Activated CD8-positive, alpha-beta T cell treated with anti-CD3 and anti-CD28 coated beads for 36 hours (primary cell): ENCODE data around the gene YBX2. TPM values are rescaled to one million over a fixed set of nuclear protein-coding genes. Genes with fewer than 3 reads are reported as not detected.

Experiments
- ATAC-seq: fragments of 200-7000 bp; cut with Tn5 transposase; one replicate; pipeline ENCODE4 v1.10.0; 2021; ENCODE audit warnings: mild to moderate bottlenecking, moderate library complexity
- CTCF ChIA-PET: fragments of 350-600 bp; sonication (Branson Sonifier 250); formaldehyde crosslinking; loops from one replicate; lab custom pipeline; 2021; ENCODE audit warnings: antibody characterized with exemption; lab: Charles Lee
- POLR2A ChIA-PET: fragments of 350-600 bp; sonication (Branson Sonifier 250); formaldehyde crosslinking; loops from one replicate; lab custom pipeline; 2021; ENCODE audit warnings: antibody characterized with exemption; lab: Charles Lee
- DNase-seq: peaks from one replicate; pipeline ENCODE4 v3.0.0-alpha.2; 2020
- H3K27ac Mint-ChIP-seq: one replicate; pipeline ENCODE4 v1.8.0; 2021; ENCODE audit warnings: mild to moderate bottlenecking, mixed read lengths
- H3K27me3 Mint-ChIP-seq: one replicate; pipeline ENCODE4 v1.8.0; 2021; ENCODE audit warnings: mixed read lengths
- H3K36me3 Mint-ChIP-seq: one replicate; pipeline ENCODE4 v1.8.0; 2021; ENCODE audit warnings: low read depth, mixed read lengths
- H3K4me1 Mint-ChIP-seq: one replicate; pipeline ENCODE4 v1.8.0; 2021; ENCODE audit warnings: low read depth, mixed read lengths
- H3K4me3 Mint-ChIP-seq: one replicate; pipeline ENCODE4 v1.8.0; 2021; ENCODE audit warnings: mild to moderate bottlenecking, moderate library complexity, mixed read lengths
- H3K9me3 Mint-ChIP-seq: one replicate; pipeline ENCODE4 v1.8.0; 2021; ENCODE audit warnings: mixed read lengths
- intact Hi-C: fragments of 100-400 bp; cut with micrococcal nuclease; formaldehyde crosslinking; loops from one replicate; pipeline ENCODE4 v1.10.0; 2022
- total RNA-seq, 2 experiments: library from RNA; stranded (reverse); gene quantifications; one replicate each; pipeline ENCODE4 v1.2.3, GENCODE V29; 2021
- TF ChIP-seq, protein P1 (sequence below): fragments of 200-600 bp; IDR thresholded peaks from one replicate; pipeline ENCODE4 v1.8.0; 2022; ENCODE audit warnings: antibody characterized with exemption, mild to moderate bottlenecking

The YBX2 gene
- total RNA-seq, 2 experiments from 2014 or later = 0.56 to 0.83 TPM

DNA sequence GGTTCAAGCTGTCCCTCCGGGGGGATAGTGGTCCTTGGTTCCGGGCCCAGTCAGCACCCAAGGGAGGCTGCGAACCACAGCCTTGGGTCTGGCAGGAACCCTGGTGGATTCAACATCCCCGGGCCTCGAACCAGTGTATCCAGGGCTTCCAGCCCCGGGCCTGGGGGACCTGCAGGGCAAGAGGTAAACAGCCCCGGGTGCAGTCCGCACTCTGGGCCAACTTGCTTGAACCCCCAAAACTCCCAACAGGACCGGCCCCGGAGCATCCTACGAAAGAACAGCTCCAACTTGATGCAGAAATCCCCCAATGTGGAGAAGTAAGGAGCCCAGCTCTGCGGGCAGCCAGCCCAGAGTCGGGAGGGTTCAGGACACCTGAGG, 36.2 kb upstream of the YBX2 start:
- CTCF ChIA-PET = interaction anchor here (1.1 to 3.0 kb wide), 2 partner anchors 20 to 106 kb away, joined by 3 to 9 read pairs; no protein-coding TSS in a partner anchor
- ATAC-seq (no peak), DNase-seq (no peak)
- Mint-ChIP-seq H3K36me3 (peaks cover 4% of the 10 kb centered on the region), H3K4me3 (peak overlapping the region; percentile 80), H3K4me1 (peaks cover 51% of the 10 kb centered on the region), H3K9me3 (no peaks in the 10 kb centered on the region), H3K27ac (peak overlapping the region; percentile 96), H3K27me3 (no peaks in the 10 kb centered on the region)
- TF ChIP-seq, protein P1, sequence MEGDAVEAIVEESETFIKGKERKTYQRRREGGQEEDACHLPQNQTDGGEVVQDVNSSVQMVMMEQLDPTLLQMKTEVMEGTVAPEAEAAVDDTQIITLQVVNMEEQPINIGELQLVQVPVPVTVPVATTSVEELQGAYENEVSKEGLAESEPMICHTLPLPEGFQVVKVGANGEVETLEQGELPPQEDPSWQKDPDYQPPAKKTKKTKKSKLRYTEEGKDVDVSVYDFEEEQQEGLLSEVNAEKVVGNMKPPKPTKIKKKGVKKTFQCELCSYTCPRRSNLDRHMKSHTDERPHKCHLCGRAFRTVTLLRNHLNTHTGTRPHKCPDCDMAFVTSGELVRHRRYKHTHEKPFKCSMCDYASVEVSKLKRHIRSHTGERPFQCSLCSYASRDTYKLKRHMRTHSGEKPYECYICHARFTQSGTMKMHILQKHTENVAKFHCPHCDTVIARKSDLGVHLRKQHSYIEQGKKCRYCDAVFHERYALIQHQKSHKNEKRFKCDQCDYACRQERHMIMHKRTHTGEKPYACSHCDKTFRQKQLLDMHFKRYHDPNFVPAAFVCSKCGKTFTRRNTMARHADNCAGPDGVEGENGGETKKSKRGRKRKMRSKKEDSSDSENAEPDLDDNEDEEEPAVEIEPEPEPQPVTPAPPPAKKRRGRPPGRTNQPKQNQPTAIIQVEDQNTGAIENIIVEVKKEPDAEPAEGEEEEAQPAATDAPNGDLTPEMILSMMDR = no peak
- intact Hi-C loops = no loop called here
- POLR2A ChIA-PET = interaction anchor here (1.1 to 10.5 kb wide), 9 partner anchors 11 to 250 kb away, joined by 3 to 150 read pairs (median 6); partner anchors contain the start of gene GPS2

DNA sequence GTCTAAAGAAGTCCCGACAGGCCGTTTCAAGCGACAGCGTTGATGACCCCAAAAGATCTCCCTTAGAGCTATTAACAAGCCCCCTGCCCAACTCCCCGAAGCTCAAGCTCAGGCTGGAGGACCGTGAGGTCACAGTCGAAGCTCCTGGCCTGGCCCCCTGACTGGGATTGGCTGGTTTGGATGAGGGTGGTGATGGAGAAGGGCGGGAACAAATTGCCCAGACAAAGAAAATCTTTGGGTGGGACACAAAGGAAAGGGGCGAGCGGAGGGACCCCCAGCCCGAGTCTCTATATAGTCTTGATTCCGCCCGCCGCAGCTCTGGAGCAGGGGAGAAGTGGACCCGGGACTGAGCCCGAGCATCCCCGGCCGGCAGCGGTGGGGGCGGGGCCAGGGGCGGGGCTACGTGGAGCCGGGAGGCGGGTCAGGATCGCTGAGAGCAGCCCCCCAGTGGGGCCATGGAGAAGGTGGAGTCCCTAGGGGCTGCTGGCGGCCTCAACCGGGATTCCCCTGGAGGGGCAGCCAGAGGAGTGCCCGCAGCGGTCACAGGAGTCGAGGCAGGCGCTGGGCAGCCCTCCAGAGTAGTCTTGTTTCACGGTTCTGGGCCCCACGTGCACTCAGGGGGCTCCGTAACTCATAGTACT, 35.7 kb upstream of the YBX2 start:
- ATAC-seq = peak; percentile 72
- Mint-ChIP-seq H3K27ac (peak overlapping the region; percentile 96), H3K4me3 (peak overlapping the region; percentile 80), H3K4me1 (peaks cover 48% of the 10 kb centered on the region), H3K27me3 (no peaks in the 10 kb centered on the region), H3K36me3 (peaks cover 4% of the 10 kb centered on the region), H3K9me3 (no peaks in the 10 kb centered on the region)
- intact Hi-C loops = no loop called here
- POLR2A ChIA-PET = interaction anchor here (0.9 to 10.5 kb wide), 16 partner anchors 8 to 356 kb away, joined by 3 to 150 read pairs (median 6); partner anchors contain the start of genes GPS2, TMEM256, TP53 and ZBTB4
- TF ChIP-seq, protein P1 = no peak
- peak; percentile 89 for DNase-seq
- CTCF ChIA-PET = interaction anchor here (0.6 to 3.0 kb wide), 13 partner anchors 12 to 356 kb away, joined by 3 to 20 read pairs (median 5); partner anchors contain the start of genes TMEM102 and TMEM95

DNA sequence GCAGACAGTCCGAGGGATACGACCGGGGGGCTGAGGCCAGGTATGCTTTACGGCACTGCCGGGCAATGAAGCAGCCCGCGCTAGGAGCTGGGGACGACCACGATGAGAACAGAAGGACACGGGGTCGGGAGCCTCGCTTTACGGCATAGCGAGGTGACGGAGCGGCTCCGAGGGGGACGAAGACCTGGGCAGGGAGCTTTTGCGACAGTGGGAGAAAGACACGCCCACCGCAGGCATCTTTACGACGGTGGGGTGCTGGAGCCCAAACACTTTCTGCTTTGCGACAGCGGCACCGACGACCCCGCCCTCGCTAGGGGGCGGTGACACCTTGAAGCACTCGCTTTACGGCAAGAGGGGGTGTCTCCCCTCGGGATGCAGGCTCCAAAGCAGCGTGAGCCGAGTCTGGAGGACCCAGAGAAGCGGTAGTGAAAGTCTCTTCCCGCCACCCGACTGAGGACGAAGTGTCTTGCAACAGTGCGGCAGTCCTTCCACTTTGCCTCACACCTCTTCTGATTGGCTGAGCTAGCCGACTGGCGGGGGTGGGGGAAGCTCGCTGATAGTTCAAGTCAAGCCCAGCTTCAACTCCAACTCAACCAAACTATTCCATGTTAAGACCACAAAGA, 35.0 kb upstream of the YBX2 start:
- Mint-ChIP-seq H3K4me1 (peaks cover 43% of the 10 kb centered on the region), H3K36me3 (peaks cover 6% of the 10 kb centered on the region), H3K27ac (peak overlapping the region; percentile 96), H3K9me3 (no peaks in the 10 kb centered on the region), H3K4me3 (peak overlapping the region; percentile 80), H3K27me3 (no peaks in the 10 kb centered on the region)
- DNase-seq (peak; percentile 99), ATAC-seq (peak; percentile 70)
- intact Hi-C loops = no loop called here
- ChIA-PET POLR2A (interaction anchor here (0.9 to 10.5 kb wide), 15 partner anchors 9 to 357 kb away, joined by 3 to 150 read pairs (median 6); partner anchors contain the start of genes GPS2, TMEM256, TP53 and ZBTB4), CTCF (interaction anchor here (0.6 to 3.0 kb wide), 14 partner anchors 12 to 357 kb away, joined by 3 to 20 read pairs (median 4); partner anchors contain the start of genes TMEM102 and TMEM95)
- TF ChIP-seq, protein P1 = no peak

DNA sequence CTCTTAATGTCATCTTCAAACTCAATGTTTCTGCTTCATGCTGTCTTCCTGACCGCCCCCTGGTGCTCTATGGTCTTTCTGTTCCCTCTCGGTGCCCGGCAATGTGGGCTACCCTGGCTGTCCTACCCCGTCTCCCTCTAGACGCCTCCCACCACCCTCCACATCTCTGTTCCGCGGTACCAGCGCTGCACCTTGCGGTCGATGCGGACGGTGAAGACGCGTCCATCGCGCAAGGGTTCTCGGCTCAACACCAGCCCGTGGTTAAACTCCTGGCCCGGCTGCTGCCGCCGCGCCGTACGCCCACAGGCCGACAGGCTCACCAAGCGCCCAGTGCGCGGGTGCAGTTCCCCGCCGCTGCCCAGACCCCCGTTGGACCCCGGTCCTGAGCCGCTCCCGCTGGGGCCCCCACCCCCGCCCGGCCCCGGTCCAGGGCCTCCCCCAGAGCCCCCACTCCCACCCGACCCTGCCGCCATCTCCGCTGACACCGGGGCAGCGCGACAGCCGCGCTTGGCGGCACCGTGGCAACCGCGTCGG, 34.5 kb upstream of the YBX2 start, which contains the start of gene NEURL4:
Gene NEURL4 (minus strand): TSS at position 496 of the 534 bp plus-strand sequence. CDS start 23 bp downstream, at position 473.
- POLR2A ChIA-PET = interaction anchor here (0.6 to 10.5 kb wide), 12 partner anchors 8 to 358 kb away, joined by 3 to 150 read pairs (median 6); partner anchors contain the start of genes GPS2, TMEM256, TP53 and ZBTB4
- peak within 1 kb of the TSS; percentile 80 for H3K4me3 Mint-ChIP-seq
- intact Hi-C loops = no loop called here

More for the DNA sequence above, 34.5 kb upstream of the YBX2 start, which contains the start of gene NEURL4:
- Mint-ChIP-seq H3K36me3 (peaks cover 10% of the 10 kb centered on the region), H3K27ac (peak within 1 kb of the TSS; percentile 96), H3K4me1 (peaks cover 48% of the 10 kb centered on the region), H3K27me3 (no peaks in the 10 kb centered on the region), H3K9me3 (no peaks in the 10 kb centered on the region)
- DNase-seq = peak; percentile 49
- ATAC-seq = peak; percentile 0
- CTCF ChIA-PET = interaction anchor here (0.8 to 3.0 kb wide), 11 partner anchors 9 to 358 kb away, joined by 3 to 20 read pairs (median 5); partner anchors contain the start of gene TMEM95
- TF ChIP-seq, protein P1 = peak; percentile 10
